Hepatocyte (in vitro differentiated cells): Measurements from ENCODE around the gene MACF1. TPM values are rescaled to one million over a fixed set of nuclear protein-coding genes. Genes with fewer than 3 reads are reported as not detected.

ENCODE experiments used
- DNase-seq: peaks from one replicate; pipeline ENCODE4 v3.0.0-alpha.2; 2016; ENCODE audit warnings: low spot score
- H2AFZ ChIP-seq: fragments of 200-600 bp; sonication (generic); 2 replicates; pipeline ENCODE4 v1.6.0; 2016; ENCODE audit warnings: antibody characterized with exemption, mild to moderate bottlenecking
- H3K27ac ChIP-seq: fragments of 200-600 bp; sonication (generic); 2 replicates; pipeline ENCODE4 v1.5.1; 2016; ENCODE audit warnings: mild to moderate bottlenecking
- H3K27me3 ChIP-seq: fragments of 200-600 bp; sonication (generic); 2 replicates; pipeline ENCODE4 v1.6.1; 2016
- H3K36me3 ChIP-seq: fragments of 200-600 bp; sonication (generic); replicated peaks from 2 replicates; pipeline ENCODE4 v1.5.1; 2016; ENCODE audit warnings: low read depth; ENCODE audit not compliant: insufficient read depth
- H3K4me1 ChIP-seq: fragments of 200-600 bp; sonication (generic); 2 replicates; pipeline ENCODE4 v1.5.1; 2016; ENCODE audit warnings: mild to moderate bottlenecking, moderate library complexity; ENCODE audit not compliant: insufficient read depth
- H3K4me2 ChIP-seq: fragments of 200-600 bp; sonication (generic); 2 replicates; pipeline ENCODE4 v1.6.0; 2016
- H3K4me3 ChIP-seq: fragments of 200-600 bp; sonication (generic); 2 replicates; pipeline ENCODE4 v1.5.1; 2016; ENCODE audit warnings: mild to moderate bottlenecking
- H3K79me2 ChIP-seq: fragments of 200-600 bp; sonication (generic); 2 replicates; pipeline ENCODE4 v1.6.0; 2017; ENCODE audit warnings: mild to moderate bottlenecking
- H3K9me2 ChIP-seq: fragments of 200-600 bp; sonication (generic); replicated peaks from 2 replicates; pipeline ENCODE4 v1.6.0; 2017; ENCODE audit warnings: mild to moderate bottlenecking; ENCODE audit not compliant: insufficient read depth
- H3K9me3 ChIP-seq: fragments of 200-600 bp; sonication (generic); 2 replicates; pipeline ENCODE4 v1.5.1; 2016; ENCODE audit warnings: low read depth, mild to moderate bottlenecking
- H4K20me1 ChIP-seq: fragments of 200-600 bp; sonication (generic); 2 replicates; pipeline ENCODE4 v1.6.0; 2016; ENCODE audit warnings: mild to moderate bottlenecking; ENCODE audit not compliant: insufficient read depth, poor library complexity, severe bottlenecking
- CTCF ChIP-seq: fragments of 200-600 bp; sonication (generic); IDR thresholded peaks from 2 replicates; pipeline ENCODE4 v1.5.1; 2016; ENCODE audit warnings: antibody characterized with exemption, mild to moderate bottlenecking; ENCODE audit not compliant: poor library complexity
- EZH2 ChIP-seq: fragments of 200-600 bp; sonication (generic); IDR thresholded peaks from 2 replicates; pipeline ENCODE4 v1.6.1; 2016; ENCODE audit warnings: antibody characterized with exemption, mild to moderate bottlenecking, borderline replicate concordance
- EZH2phosphoT487 ChIP-seq: fragments of 200-600 bp; sonication (generic); IDR thresholded peaks from one replicate; pipeline ENCODE4 v1.6.1; 2018; ENCODE audit warnings: antibody characterized with exemption, mild to moderate bottlenecking, low read depth, moderate library complexity; ENCODE audit not compliant: unreplicated experiment, severe bottlenecking
- WGBS: methylation state at CpG from one replicate; pipeline ENCODE4 v1.1.6; 2016; ENCODE audit warnings: low lambda C conversion rate; ENCODE audit errors: missing lambda C conversion rate; 5-methylcytosine and 5-hydroxymethylcytosine counted together
- polyA plus RNA-seq: library from polyadenylated mRNA; unstranded; fragments of >200 nt; fragmentation: Nextera tagmentation; extraction: Ambion mirVana; gene quantifications from 2 replicates; pipeline ENCODE4 v1.2.1, GENCODE V29; 2016
- total RNA-seq: library from RNA; depleted of rRNA; stranded (reverse); fragments of >200 nt; gene quantifications from 2 replicates; pipeline ENCODE4 v1.2.3, GENCODE V29; 2014

Gene MACF1
- total and polyA plus RNA-seq, 2 experiments from 2014 or later, result 47.1 to 136 TPM

- H3K4me2 ChIP-seq, result no peak overlapping the region
- H3K4me3 ChIP-seq, result no peak overlapping the region
- H3K27ac ChIP-seq, result no peak overlapping the region
- DNase-seq, result no peak
- no peak for TF ChIP-seq EZH2
- no peak for TF ChIP-seq CTCF
- no peak for TF ChIP-seq EZH2phosphoT487
- no peak overlapping the region for H2AFZ ChIP-seq
- H3K36me3 ChIP-seq, result peaks cover 6% of the 10 kb centered on the region
- H3K4me1 ChIP-seq, result no peaks in the 10 kb centered on the region
- H4K20me1 ChIP-seq, result peaks cover 3% of the 10 kb centered on the region
- H3K79me2 ChIP-seq, result no peaks in the 10 kb centered on the region
- 93% methylated on average over 5 of the region's 5 CpGs for WGBS
- H3K9me3 ChIP-seq, result no peaks in the 10 kb centered on the region
- no peaks in the 10 kb centered on the region for H3K27me3 ChIP-seq
- no peaks in the 10 kb centered on the region for H3K9me2 ChIP-seq
These were observed 248.0 kb downstream of the MACF1 start for GRCh38 chr1:39452540-39452939.

GRCh38 chr1:39453603-39454002 lies 249.1 kb downstream of the MACF1 start:
- H4K20me1 ChIP-seq, result peaks cover 3% of the 10 kb centered on the region
- no peaks in the 10 kb centered on the region for H3K9me3 ChIP-seq
- H3K36me3 ChIP-seq, result peaks cover 6% of the 10 kb centered on the region
- H3K27me3 ChIP-seq, result no peaks in the 10 kb centered on the region
- no peak overlapping the region for H3K27ac ChIP-seq
- TF ChIP-seq CTCF (no peak), EZH2 (no peak), EZH2phosphoT487 (no peak)
- 88% methylated on average over 8 of the region's 8 CpGs for WGBS
- no peaks in the 10 kb centered on the region for H3K4me1 ChIP-seq
- H3K79me2 ChIP-seq, result no peaks in the 10 kb centered on the region
- no peak overlapping the region for H3K4me2 ChIP-seq
- H3K9me2 ChIP-seq, result no peaks in the 10 kb centered on the region
- DNase-seq, result no peak
- H2AFZ ChIP-seq, result no peak overlapping the region
- H3K4me3 ChIP-seq, result no peak overlapping the region

GRCh38 chr1:39458991-39459390 lies 254.5 kb downstream of the MACF1 start:
- Histone ChIP-seq H2AFZ (no peak overlapping the region), H3K4me1 (no peaks in the 10 kb centered on the region), H3K27me3 (no peaks in the 10 kb centered on the region), H3K4me3 (no peak overlapping the region), H3K27ac (no peak overlapping the region), H3K9me2 (no peaks in the 10 kb centered on the region), H3K4me2 (no peak overlapping the region), H3K79me2 (no peaks in the 10 kb centered on the region), H3K36me3 (peaks cover 6% of the 10 kb centered on the region), H4K20me1 (peaks cover 3% of the 10 kb centered on the region), H3K9me3 (no peaks in the 10 kb centered on the region)
- 94% methylated on average over 4 of the region's 4 CpGs for WGBS
- TF ChIP-seq EZH2 (no peak), EZH2phosphoT487 (no peak), CTCF (no peak)
- no peak for DNase-seq

GRCh38 chr1:39462074-39462473 lies 257.6 kb downstream of the MACF1 start:
- no peaks in the 10 kb centered on the region for H3K9me3 ChIP-seq
- TF ChIP-seq EZH2phosphoT487 (no peak), EZH2 (no peak), CTCF (no peak)
- no peak overlapping the region for H3K4me2 ChIP-seq
- H2AFZ ChIP-seq, result no peak overlapping the region
- WGBS, result 79% methylated on average over 1 of the region's 1 CpG
- H3K27ac ChIP-seq, result no peak overlapping the region
- H3K4me1 ChIP-seq, result no peaks in the 10 kb centered on the region
- no peak for DNase-seq
- no peak overlapping the region for H3K4me3 ChIP-seq
- H3K36me3 ChIP-seq, result no peaks in the 10 kb centered on the region
- no peaks in the 10 kb centered on the region for H3K79me2 ChIP-seq
- H3K9me2 ChIP-seq, result no peaks in the 10 kb centered on the region
- H4K20me1 ChIP-seq, result no peaks in the 10 kb centered on the region
- no peaks in the 10 kb centered on the region for H3K27me3 ChIP-seq
